ENCODE data around the gene RRP9.

The RRP9 gene

DNA sequence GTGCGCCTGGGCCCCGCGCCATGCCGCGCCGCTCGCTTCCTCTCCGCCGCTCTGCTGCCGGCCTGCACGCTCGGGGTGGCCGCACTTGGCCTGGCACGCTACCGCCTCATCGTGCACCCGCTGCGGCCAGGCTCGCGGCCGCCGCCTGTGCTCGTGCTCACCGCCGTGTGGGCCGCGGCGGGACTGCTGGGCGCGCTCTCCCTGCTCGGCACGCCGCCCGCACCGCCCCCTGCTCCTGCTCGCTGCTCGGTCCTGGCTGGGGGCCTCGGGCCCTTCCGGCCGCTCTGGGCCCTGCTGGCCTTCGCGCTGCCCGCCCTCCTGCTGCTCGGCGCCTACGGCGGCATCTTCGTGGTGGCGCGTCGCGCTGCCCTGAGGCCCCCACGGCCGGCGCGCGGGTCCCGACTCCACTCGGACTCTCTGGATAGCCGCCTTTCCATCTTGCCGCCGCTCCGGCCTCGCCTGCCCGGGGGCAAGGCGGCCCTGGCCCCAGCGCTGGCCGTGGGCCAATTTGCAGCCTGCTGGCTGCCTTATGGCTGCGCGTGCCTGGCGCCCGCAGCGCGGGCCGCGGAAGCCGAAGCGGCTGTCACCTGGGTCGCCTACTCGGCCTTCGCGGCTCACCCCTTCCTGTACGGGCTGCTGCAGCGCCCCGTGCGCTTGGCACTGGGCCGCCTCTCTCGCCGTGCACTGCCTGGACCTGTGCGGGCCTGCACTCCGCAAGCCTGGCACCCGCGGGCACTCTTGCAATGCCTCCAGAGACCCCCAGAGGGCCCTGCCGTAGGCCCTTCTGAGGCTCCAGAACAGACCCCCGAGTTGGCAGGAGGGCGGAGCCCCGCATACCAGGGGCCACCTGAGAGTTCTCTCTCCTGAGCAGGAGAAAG is 14.4 kb upstream of the RRP9 start:
- peak in 1 of 3 donors; percentile 21 for DNase-seq (ENCODE audit: low read depth in 2 of 3, low spot score in 1 of 3)

DNA sequence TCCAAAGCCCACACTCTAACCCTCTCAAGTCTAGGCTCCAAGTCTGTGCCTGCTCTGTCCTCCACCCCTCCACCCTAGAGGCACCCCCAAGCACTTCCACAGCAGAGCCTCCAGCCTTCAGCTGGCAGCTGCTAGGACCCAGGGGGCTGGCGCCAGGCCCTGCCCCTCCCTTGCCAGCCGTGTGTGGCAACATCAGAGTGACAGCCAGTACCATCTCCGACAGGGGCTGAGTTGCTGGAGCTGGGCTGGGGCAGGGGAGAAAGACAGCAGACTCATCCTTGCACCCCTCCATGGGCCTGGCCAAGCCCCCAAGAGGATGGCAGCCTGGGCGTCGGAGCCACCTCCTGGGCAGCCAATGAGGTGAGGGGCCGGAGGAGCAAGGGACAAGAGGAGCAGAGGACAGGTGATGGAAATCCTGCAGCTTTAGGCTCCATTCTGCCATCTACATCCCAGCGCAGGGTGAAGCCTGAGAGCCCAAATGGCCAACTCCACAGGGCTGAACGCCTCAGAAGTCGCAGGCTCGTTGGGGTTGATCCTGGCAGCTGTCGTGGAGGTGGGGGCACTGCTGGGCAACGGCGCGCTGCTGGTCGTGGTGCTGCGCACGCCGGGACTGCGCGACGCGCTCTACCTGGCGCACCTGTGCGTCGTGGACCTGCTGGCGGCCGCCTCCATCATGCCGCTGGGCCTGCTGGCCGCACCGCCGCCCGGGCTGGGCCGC is 13.6 kb upstream of the RRP9 start, which contains the start of gene GPR62:
Gene GPR62, plus strand, starts transcription at position 207 of the 718 bp plus-strand sequence. Its CDS starts 272 bp downstream, at position 479.
- DNase-seq (ENCODE audit: low read depth in 2 of 3, low spot score in 1 of 3): no peak

DNA sequence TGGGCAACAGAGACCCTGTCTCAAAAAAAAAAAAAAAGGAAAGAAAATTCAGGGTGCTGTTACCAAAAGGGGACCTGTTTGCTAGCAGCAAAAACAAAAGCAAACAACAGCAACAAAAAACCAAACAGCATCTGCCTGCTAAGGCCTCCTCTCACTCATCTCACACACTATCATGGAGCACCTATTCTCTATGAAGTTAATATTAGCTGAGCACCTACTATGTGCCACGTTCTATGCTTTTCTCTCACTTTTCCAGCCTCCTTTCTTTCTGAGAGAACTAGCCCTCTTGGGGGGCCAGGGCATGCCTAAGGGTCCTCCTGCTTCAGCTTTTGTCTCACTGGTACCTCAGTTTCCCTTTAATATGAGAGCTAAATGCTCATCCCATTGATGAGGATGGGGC is 13.0 kb upstream of the RRP9 start:
- no peak for DNase-seq (ENCODE audit: low read depth in 2 of 3, low spot score in 1 of 3)

DNA sequence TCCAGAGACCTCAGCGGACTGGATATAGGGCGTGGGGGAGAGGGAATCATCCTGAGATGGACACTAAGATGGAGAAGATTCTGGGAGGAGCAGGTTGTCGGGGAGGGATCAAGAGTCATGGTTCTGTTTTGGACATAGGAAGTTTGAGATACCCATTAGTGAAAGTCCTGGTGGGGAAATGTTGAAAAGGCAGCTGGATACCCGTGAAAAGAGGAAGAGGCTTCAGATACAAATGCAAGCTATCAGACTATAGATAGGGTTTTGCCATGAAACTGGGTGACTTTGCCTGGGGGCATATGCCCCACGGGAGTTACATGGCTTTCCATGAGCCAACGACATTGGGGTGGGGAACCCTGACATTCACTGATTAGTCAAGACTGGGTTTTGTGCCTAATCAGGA is 12.4 kb upstream of the RRP9 start:
- DNase-seq (ENCODE audit: low read depth in 2 of 3, low spot score in 1 of 3): no peak

DNA sequence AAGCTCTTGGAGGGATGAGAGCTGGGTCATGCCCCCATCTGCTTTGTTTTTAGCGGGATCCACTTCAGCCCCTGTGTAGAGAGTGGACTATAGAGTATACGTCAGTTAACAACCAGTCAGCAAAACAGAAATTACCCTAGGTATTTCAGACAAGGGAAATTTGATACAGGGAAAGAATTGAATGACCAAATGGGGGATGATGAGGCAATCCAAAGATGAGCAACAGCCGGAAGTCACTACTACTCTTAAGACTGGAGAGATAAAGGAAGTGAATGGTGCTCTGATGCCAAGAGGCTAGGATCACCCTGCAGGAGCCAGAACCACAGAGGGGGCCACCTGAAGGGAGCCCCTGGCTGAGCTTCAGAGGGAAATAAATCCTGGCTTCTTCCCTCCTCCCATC is 11.7 kb upstream of the RRP9 start:
- no peak for DNase-seq (ENCODE audit: low read depth in 2 of 3, low spot score in 1 of 3)

DNA sequence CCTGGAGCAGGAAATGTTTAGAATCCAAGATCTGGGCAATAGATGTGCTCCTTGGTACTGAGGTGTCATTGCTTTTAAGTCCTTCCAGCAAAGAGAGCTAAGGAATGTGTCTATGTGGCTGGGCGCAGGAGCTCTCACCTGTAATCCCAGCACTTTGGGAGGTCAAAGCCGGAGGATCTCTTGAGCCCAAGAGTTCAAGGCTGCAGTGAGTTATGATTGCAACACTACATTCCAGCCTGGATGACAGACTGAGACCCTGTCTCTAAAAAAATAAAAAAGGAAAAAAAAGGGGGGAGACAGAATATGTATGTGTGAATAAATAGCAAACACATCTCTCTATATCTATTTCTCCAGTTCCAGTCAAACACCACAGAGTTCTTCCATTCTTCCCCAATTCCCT is 9.2 kb upstream of the RRP9 start:
- no peak for DNase-seq (ENCODE audit: low read depth in 2 of 3, low spot score in 1 of 3)

DNA sequence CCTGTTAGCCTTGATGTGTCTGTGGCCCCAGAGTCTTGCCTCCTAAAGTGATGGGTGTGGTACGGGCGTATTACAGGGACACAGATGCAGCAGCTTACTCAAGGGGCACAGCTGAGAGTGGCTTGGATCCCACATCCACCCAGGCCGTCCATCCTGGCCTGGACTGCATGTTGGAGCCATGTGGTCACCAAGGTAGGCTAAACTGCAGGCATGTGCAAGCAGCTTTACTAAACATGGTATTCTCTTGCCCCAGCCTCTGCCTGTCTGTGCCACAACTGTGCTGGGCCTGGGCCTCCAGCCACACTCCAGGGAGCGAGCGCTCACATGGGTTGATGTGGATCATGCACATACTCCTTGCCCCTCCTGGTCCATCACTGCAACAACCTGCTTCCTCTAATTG is 7.4 kb upstream of the RRP9 start:
- DNase-seq (ENCODE audit: low read depth in 2 of 3, low spot score in 1 of 3): no peak

DNA sequence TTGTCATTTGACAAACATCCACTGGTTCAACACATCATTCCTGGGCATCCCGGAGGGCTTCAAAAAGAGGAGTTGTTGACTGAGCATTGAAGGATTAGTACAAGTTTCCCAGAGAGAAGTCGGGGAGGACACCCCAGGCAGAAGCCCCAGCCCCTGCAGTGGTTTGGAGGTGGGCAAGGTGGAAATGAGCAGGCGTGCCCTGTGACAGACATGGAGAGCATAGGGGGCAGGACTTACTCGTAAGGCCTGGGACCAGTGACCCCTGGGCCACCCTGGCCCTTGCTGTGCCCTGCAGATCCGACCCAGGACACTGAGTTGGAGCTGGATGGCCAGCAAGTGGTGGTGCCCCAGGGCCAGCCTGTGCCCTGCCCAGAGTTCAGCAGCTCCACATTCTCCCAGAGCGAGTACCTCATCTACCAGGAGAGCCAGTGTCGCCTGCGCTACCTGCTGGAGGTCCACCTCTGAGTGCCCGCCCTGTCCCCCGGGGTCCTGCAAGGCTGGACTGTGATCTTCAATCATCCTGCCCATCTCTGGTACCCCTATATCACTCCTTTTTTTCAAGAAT is 6.4 kb upstream of the RRP9 start:
- no peak for DNase-seq (ENCODE audit: low read depth in 2 of 3, low spot score in 1 of 3)

DNA sequence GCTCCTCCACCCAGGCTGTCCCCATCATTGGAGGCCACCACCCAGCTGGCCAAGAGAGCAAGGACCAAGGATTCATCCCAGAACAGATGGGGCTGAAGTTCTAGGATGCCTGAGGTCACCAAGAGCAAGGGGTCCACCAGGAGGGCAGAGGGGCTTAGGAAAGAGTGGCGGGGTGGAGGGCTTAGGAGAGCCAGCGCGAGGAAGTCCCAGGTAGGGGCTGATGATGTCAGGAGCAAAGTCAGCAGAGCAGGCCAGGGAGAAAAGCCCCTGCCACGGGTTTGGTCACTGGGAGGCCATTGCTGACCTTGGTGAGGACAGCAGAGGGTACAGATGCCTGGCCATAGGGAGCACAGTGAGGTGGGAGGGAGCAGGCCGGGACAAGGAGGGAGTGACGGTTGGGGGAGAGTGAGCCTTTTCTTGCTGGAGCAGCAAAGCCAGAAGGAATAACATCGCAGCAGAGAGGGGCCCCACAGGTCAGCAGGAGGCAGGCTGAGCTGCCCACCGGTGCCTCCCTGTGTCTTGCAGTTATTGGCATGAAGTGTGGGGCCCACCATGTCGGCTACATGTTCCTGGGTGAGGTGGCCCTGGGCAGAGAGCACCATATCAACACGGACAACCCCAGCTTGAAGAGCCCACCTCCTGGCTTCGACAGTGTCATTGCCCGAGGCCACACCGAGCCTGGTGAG is 5.7 kb upstream of the RRP9 start:
- no peak for DNase-seq (ENCODE audit: low read depth in 2 of 3, low spot score in 1 of 3)

DNA sequence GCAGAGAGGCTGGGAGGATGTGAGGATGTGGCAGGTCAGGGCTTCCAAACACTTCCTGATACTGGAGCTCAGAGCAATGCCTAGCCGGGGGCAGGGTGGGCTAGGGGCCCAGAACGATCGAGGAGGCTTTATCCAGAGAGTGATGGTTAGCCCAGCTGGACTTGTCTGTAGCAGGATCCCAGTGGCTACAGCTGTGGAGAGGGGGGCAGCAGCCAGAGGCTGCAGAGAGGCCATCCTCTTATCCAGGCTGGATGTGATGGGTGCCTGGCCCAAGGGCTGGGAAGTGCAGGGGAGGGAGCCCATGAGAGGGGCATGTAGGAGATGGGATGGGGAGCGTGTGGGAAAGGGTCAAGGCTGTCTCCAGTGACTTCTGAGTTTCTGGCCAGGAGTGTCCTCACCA is 5.1 kb upstream of the RRP9 start:
- DNase-seq (ENCODE audit: low read depth in 2 of 3, low spot score in 1 of 3): no peak

DNA sequence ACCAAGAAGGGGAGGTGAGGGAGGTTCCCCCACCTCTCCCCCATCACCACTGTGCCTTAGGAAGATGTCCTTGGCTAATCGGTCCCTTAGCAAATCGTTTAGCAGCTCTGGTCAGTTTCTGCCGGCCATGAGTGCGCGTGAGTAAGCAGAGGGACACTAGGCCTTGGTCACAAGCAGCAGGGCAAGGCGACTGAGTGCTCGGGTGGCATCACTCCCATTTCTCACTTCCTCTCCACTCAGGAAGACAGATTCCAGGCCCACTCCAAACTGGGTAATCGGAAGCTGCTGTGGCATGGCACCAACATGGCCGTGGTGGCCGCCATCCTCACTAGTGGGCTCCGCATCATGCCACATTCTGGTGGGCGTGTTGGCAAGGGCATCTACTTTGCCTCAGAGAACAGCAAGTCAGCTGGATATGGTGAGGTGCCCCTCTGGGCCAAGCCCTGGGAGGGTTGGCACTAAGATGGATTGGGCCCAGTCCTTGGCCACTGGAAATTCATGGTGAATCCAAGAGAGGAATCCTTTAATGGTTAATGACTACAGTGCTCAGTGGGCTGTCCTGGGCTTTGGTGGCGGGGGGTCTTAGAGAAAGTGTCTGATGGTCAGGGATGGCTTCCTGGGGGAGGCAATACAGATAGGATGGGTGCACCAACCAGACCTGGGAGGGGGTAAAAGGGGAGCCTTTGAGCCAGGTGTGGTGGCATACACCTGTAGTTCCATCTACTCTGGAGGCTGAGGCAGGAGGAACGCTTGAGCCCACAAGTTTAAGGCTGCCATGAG is 4.4 kb upstream of the RRP9 start:
- DNase-seq (ENCODE audit: low read depth in 2 of 3, low spot score in 1 of 3): no peak

DNA sequence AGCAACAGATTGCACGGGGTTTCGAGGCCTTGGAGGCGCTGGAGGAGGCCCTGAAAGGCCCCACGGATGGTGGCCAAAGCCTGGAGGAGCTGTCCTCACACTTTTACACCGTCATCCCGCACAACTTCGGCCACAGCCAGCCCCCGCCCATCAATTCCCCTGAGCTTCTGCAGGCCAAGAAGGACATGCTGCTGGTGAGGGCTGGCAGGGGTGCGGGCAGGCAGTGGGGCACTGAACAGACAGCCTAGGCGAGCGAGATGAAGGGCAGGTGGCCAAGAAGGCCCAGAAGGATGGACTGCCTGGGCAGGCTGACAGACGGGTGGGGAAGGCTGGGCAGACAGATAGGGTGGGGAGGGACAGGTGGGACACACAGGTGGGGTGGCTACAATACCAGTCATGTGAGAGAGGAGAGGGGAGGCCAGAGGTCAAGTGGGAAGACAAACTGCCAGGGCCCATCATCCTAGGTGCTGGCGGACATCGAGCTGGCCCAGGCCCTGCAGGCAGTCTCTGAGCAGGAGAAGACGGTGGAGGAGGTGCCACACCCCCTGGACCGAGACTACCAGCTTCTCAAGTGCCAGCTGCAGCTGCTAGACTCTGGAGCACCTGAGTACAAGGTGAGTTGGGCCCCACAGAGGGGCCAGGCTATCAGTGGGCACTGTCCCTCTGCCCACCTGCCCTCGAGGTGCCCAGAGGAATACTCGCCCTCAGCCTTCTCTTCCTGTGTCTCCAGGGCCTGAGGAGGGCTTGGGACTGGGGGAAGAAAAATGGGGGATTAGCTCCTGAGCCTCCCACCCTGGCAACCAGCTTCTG is 3.5 kb upstream of the RRP9 start:
- no peak for DNase-seq (ENCODE audit: low read depth in 2 of 3, low spot score in 1 of 3)

DNA sequence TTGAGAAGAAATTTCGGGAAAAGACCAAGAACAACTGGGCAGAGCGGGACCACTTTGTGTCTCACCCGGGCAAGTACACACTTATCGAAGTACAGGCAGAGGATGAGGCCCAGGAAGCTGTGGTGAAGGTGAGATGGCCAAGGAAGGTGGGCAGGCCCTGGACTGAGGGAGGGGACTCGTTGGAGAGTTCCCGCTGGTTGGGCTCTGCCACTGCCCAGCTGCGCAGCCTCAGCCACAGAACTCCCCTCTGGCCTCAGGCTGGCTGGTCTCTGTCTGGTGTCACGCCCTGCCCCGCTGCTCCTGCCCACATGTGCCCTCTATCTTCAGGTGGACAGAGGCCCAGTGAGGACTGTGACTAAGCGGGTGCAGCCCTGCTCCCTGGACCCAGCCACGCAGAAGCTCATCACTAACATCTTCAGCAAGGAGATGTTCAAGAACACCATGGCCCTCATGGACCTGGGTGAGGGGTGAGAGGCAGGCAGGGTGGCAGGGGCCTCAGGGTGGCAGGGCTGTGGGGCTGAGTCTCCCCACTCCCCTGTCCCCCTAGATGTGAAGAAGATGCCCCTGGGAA is 2.8 kb upstream of the RRP9 start:
- DNase-seq (ENCODE audit: low read depth in 2 of 3, low spot score in 1 of 3): no peak

DNA sequence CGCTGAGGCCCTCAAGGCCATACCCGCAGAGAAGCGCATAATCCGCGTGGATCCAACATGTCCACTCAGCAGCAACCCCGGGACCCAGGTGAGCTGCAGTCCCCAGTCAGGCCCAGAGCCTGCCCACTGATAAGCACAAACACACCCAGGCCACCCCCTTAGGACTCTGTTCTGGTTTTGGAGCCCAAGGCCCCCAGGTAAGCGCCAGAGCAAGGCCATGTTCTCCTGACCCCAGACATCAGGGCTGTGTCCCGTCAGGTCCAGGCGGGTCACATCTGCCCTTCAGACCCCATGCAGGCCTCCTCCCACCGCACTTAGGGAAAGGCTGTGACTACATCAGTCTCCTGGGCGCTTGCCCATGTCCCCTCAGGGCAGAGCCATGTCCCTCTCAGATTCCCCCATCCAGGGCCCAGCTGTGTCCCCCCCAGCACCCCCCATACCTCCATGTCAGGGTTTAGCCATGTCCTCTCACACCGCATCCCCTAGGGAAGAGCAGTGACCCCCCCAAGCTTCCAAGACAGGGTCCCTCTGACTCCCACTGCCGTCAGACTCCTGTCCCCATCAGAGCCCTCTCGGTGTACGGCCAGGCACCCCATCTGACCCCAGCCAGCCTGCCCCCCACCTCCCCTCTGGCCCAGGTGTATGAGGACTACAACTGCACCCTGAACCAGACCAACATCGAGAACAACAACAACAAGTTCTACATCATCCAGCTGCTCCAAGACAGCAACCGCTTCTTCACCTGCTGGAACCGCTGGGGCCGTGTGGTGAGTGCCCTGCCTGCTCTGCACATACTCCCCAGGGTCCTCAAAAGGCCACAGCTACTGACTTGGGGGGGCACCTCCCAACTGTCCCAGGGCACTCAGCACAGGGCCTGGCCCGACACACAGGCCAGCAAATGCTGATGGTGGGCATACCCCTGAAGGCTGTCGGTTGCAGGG is 2.0 kb upstream of the RRP9 start:
- DNase-seq (ENCODE audit: low read depth in 2 of 3, low spot score in 1 of 3): no peak

DNA sequence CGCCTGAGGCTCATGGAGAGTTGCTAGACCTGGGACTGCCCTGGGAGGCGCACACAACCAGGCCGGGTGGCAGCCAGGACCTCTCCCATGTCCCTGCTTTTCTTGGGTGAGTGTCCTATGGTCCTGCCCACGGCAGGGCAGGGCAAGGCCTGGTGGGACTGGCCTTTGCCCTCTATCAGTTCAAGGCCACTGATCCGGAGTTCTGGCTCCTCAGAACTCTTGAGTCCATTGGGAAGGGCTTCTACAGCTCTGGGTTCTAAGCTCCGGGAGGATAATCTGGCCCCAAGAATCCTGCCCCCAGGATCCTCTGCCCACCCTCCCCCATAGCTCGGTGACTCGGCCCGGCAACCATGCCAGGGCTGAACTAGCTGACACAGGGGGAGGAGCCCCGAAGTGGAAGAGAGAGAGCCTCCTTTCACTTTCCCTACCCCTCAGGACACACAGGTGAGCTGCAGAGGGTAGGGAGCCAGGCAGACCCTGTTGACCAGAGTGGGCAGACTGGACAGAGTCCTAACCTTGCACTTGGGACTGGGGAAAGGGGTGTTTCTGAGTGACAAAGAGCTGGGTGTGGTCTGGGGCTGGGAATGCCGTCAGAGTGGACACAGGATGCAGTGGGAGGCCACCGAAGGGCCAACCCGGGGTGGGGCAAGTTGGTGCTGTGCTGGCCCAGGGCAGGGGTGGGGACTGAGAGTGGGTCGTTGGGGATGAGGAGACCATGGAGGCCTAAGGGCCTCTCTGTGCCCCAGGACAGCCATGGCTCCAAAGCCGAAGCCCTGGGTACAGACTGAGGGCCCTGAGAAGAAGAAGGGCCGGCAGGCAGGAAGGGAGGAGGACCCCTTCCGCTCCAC is 1.1 kb upstream of the RRP9 start:
- DNase-seq (ENCODE audit: low read depth in 2 of 3, low spot score in 1 of 3): peak in 2 of 3 donors; percentile 45 to 47

DNA sequence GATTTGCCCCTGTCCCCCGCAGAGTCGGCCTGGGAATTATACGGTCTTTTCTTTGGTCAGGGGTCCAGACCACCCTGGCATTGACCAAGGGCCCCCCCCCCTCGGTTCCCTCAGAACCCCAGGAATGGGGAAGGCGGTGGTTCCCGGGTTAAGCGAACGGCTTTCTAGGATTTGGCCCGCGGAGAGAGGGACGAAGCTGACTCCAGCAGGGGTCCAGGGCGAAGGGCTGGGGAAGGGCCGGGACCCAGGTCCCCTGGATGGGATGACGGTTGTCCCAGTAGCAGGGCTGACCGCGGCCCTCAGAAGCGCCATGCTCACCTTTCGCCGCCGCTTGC is 274 bp downstream of the RRP9 start:
- DNase-seq (ENCODE audit: low read depth in 2 of 3, low spot score in 1 of 3): no peak

DNA sequence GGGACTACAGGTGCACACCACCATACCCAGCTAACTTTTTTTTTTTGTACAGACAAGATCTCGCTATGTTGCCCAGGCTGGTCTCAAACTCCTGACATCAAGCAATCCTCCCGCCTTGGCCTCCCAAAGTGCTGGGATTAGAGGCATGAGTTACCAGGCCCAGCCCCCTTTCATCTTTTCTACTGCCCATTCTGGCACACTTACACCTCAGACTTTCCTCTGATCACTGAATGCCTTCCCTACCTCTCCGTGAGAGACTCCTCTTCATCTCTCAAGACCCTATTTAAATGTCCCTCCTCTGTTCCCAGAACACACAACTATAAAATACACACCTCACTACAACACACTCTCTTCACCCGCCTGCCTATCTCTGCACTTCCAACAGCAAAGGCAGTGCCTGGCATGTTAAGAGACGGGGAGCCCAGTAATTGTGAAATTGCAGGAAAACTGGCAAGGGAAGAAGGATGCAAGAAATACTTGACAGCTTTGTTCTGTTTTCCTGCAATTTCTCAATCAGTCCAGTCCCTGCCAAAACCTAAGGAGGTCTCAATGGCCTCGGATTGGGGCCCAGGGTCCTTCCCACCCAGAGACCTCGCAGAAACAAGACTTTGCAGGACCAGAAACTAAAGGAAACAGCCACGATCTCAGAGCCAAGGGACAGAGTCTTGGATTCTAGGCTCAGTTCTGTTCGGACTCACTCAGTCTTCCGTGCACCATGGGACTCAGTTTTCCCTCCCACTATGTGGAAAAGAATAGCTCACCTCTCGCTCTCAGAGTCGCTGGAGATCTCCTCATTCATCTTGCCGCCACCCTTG is 849 bp downstream of the RRP9 start:
- no peak for DNase-seq (ENCODE audit: low read depth in 2 of 3, low spot score in 1 of 3)

Measured in stimulated activated CD4-positive, alpha-beta T cell treated with anti-CD3 and anti-CD28 coated beads, Interleukin-12 subunit alpha, Interleukin-12 subunit beta, amount 100 ng/mL, for 48 hours (primary cell).